Neural cell (in vitro differentiated cells): Measurements from ENCODE around the gene ADAMTS10.

Experiments used
- CTCF ChIP-seq: fragments of 450-650 bp; IDR thresholded peaks from 2 replicates; pipeline ENCODE4 v1.5.1; 2014; ENCODE audit warnings: antibody characterized with exemption, mild to moderate bottlenecking, moderate library complexity; ENCODE audit not compliant: poor library complexity, severe bottlenecking
- EP300 ChIP-seq: fragments of 450-650 bp; conservative IDR thresholded peaks from 2 replicates; pipeline ENCODE4 v1.6.1; 2014; ENCODE audit warnings: antibody characterized with exemption, mild to moderate bottlenecking, moderate library complexity; ENCODE audit not compliant: poor library complexity, severe bottlenecking
- EZH2 ChIP-seq: fragments of 200-600, 300-800 bp; shearing (Covaris generic), sonication (generic); IDR thresholded peaks from 2 replicates; pipeline ENCODE4 v1.6.1; 2014; ENCODE audit warnings: antibody characterized with exemption, low read length, borderline replicate concordance, mild to moderate bottlenecking; ENCODE audit not compliant: insufficient read depth, poor library complexity, severe bottlenecking
- POLR2AphosphoS5 ChIP-seq: IDR thresholded peaks from 2 replicates; pipeline ENCODE4 v1.6.1; 2012
- RAD21 ChIP-seq: fragments of 450-650 bp; conservative IDR thresholded peaks from 2 replicates; pipeline ENCODE4 v1.6.1; 2014; ENCODE audit warnings: antibody characterized with exemption, mild to moderate bottlenecking, moderate library complexity
- SMC3 ChIP-seq: fragments of 450-650 bp; conservative IDR thresholded peaks from 2 replicates; pipeline ENCODE4 v1.6.1; 2014; ENCODE audit warnings: antibody characterized with exemption, mild to moderate bottlenecking, moderate library complexity; ENCODE audit not compliant: poor library complexity
- TAF1 ChIP-seq: IDR thresholded peaks from 2 replicates; pipeline ENCODE4 v1.6.1; 2012; ENCODE audit warnings: low read depth

DNA sequence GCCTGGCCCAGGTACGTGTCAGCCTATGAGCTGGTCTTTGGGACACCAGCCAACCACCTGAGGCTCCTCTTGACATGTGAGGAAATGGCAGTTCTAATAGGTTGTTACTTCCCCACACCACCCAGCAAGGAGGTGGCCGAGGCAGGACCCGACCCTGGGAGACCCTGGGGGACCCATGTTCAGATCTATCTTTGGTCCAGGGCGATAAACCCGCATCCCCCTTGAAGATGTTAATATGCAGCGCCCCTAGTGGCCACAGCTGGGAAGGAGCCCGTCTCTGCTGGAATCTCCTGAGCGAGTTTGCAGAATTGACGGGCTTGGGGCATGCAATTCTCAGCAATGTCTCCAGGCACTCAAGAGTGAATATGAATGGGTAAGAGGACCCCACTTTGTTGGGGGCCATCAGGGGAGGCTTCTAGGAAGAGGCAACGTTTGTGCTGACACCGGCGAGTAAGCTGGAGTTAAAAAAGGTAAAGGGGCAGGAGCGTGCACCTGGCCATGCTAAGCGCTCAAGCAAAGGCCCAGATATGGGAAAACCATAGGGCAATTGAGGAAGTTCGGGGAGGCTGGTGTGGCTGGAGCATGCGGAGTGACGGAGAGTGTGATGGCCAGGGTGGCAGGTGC lies 31.8 kb downstream of the ADAMTS10 start:
- TF ChIP-seq CTCF: peak; percentile 79
- TF ChIP-seq POLR2AphosphoS5: no peak
- TF ChIP-seq EP300: no peak
- TF ChIP-seq EZH2: no peak
- TF ChIP-seq SMC3: no peak
- no peak for TF ChIP-seq TAF1
- peak; percentile 45 for TF ChIP-seq RAD21
